ENCODE data around the gene TPSAB1. TPM values are rescaled to one million over a fixed set of nuclear protein-coding genes. Genes with fewer than 3 reads are reported as not detected.

TPSAB1 gene
- total RNA-seq, 1 experiment from 2014 or later: 0.25 TPM

DNA sequence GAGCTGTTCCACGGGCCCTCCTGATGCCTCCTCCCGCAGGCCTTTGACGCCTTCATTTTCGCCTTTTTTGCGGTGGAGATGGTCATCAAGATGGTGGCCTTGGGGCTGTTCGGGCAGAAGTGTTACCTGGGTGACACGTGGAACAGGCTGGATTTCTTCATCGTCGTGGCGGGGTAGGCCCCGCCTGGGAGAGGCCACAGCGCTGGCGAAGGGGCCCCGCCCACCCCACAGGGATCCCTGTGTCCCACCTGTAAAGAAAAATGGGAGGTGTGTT lies 45.2 kb upstream of the TPSAB1 start:
- CTCF ChIA-PET: no interaction called here
- RAD21 ChIA-PET (ENCODE audit: low non-redundant PET in 1 of 2, low total read pairs in 2 of 2, uncharacterized antibody in 2 of 2, unreplicated experiment in 2 of 2): no interaction called here
- Histone ChIP-seq H3K36me3 (ENCODE audit: control insufficient read depth in 1 of 2, insufficient read depth in 2 of 2, low read length in 2 of 2) (no peaks in the 10 kb centered on the region), H3K4me3 (replicated peaks in 1 of 2; ENCODE audit: low read depth in 1 of 2, low read length in 2 of 2) (no peak overlapping the region), H3K9me2 (ENCODE audit: insufficient read depth) (no peaks in the 10 kb centered on the region), H3K79me2 (ENCODE audit: insufficient read depth, low read length) (no peaks in the 10 kb centered on the region), H4K20me1 (ENCODE audit: insufficient read depth) (no peaks in the 10 kb centered on the region), H3K9ac (ENCODE audit: low read length) (no peak overlapping the region), H3K27ac (ENCODE audit: low read depth, low read length) (no peak overlapping the region; the same call in 1 of the 2 replicates), H3K4me2 (ENCODE audit: low read length) (no peak overlapping the region), H2AFZ (ENCODE audit: low read depth, low read length, poor library complexity, severe bottlenecking) (no peak overlapping the region), H3K4me1 (ENCODE audit: control insufficient read depth in 1 of 2, insufficient read depth in 2 of 2, low read length in 2 of 2) (peaks cover 22 to 49% of the 10 kb centered on the region in 2 experiments), H3K27me3 (ENCODE audit: insufficient read depth, low read length) (no peaks in the 10 kb centered on the region), H3K9me3 (ENCODE audit: control insufficient read depth in 1 of 2, insufficient read depth in 1 of 2, low read depth in 1 of 2, low read length in 2 of 2) (no peaks in the 10 kb centered on the region)
- no peak for ATAC-seq
- BruUV-seq (replicated peaks): no TSS peak
- TF ChIP-seq POLR2A (IDR thresholded peaks at IDR 0.05; ENCODE audit: borderline replicate concordance, extremely low read depth, insufficient read depth, insufficient read length) (no peak), CTCF (IDR thresholded peaks at IDR 0.05 in 2 of 3, conservative IDR thresholded peaks at IDR 0.05 in 1 of 3; ENCODE audit: borderline replicate concordance in 1 of 3, insufficient read depth in 1 of 3, low read depth in 2 of 3, low read length in 2 of 3) (no peak), SIN3A (IDR thresholded peaks at IDR 0.05; ENCODE audit: low read depth) (no peak), POLR2AphosphoS5 (IDR thresholded peaks at IDR 0.05; ENCODE audit: low read depth, low read length) (no peak), EGR1 (IDR thresholded peaks at IDR 0.05; ENCODE audit: low read depth) (no peak), FOSL1 (IDR thresholded peaks at IDR 0.05; ENCODE audit: low read depth) (no peak), EZH2 (IDR thresholded peaks at IDR 0.05) (no peak), RAD21 (IDR thresholded peaks at IDR 0.05; ENCODE audit: low read depth) (no peak), TCF7L2 (IDR thresholded peaks at IDR 0.05; ENCODE audit: borderline replicate concordance, extremely low read depth, insufficient read depth, insufficient read length) (no peak), MAX (IDR thresholded peaks at IDR 0.05) (no peak), YY1 (IDR thresholded peaks at IDR 0.05; ENCODE audit: extremely low read depth, insufficient replicate concordance, low read depth, low read length) (no peak), JUND (IDR thresholded peaks at IDR 0.05) (no peak), SRF (IDR thresholded peaks at IDR 0.05; ENCODE audit: low read depth) (no peak)
- TF ChIP-seq, protein P1, sequence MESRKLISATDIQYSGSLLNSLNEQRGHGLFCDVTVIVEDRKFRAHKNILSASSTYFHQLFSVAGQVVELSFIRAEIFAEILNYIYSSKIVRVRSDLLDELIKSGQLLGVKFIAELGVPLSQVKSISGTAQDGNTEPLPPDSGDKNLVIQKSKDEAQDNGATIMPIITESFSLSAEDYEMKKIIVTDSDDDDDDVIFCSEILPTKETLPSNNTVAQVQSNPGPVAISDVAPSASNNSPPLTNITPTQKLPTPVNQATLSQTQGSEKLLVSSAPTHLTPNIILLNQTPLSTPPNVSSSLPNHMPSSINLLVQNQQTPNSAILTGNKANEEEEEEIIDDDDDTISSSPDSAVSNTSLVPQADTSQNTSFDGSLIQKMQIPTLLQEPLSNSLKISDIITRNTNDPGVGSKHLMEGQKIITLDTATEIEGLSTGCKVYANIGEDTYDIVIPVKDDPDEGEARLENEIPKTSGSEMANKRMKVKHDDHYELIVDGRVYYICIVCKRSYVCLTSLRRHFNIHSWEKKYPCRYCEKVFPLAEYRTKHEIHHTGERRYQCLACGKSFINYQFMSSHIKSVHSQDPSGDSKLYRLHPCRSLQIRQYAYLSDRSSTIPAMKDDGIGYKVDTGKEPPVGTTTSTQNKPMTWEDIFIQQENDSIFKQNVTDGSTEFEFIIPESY (IDR thresholded peaks at IDR 0.05; ENCODE audit: extremely low read depth, insufficient replicate concordance, low read length): no peak
- TF ChIP-seq, protein P2, sequence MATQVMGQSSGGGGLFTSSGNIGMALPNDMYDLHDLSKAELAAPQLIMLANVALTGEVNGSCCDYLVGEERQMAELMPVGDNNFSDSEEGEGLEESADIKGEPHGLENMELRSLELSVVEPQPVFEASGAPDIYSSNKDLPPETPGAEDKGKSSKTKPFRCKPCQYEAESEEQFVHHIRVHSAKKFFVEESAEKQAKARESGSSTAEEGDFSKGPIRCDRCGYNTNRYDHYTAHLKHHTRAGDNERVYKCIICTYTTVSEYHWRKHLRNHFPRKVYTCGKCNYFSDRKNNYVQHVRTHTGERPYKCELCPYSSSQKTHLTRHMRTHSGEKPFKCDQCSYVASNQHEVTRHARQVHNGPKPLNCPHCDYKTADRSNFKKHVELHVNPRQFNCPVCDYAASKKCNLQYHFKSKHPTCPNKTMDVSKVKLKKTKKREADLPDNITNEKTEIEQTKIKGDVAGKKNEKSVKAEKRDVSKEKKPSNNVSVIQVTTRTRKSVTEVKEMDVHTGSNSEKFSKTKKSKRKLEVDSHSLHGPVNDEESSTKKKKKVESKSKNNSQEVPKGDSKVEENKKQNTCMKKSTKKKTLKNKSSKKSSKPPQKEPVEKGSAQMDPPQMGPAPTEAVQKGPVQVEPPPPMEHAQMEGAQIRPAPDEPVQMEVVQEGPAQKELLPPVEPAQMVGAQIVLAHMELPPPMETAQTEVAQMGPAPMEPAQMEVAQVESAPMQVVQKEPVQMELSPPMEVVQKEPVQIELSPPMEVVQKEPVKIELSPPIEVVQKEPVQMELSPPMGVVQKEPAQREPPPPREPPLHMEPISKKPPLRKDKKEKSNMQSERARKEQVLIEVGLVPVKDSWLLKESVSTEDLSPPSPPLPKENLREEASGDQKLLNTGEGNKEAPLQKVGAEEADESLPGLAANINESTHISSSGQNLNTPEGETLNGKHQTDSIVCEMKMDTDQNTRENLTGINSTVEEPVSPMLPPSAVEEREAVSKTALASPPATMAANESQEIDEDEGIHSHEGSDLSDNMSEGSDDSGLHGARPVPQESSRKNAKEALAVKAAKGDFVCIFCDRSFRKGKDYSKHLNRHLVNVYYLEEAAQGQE (IDR thresholded peaks at IDR 0.05; ENCODE audit: low read depth): no peak
- TF ChIP-seq, protein P3, sequence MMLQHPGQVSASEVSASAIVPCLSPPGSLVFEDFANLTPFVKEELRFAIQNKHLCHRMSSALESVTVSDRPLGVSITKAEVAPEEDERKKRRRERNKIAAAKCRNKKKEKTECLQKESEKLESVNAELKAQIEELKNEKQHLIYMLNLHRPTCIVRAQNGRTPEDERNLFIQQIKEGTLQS (IDR thresholded peaks at IDR 0.05): no peak
- POLR2A ChIA-PET: no interaction called here
- intact Hi-C loops (cut with micrococcal nuclease): no loop called here
- no peak for DNase-seq (ENCODE audit: low read depth, low spot score)

All from HCT116 (cell line).